GM12874 (cell line): ENCODE measurements around the gene EXTL1.

Experiments used
- CTCF ChIP-seq: IDR thresholded peaks from 2 replicates; pipeline ENCODE4 v1.5.1; 2011; ENCODE audit warnings: low read depth, mild to moderate bottlenecking, control low read depth, low read length, moderate library complexity; ENCODE audit not compliant: insufficient read depth

EXTL1 gene

GRCh38 chr1:26029054-26029863 is 7.7 kb downstream of the EXTL1 start:
- no peak for TF ChIP-seq CTCF

DNA sequence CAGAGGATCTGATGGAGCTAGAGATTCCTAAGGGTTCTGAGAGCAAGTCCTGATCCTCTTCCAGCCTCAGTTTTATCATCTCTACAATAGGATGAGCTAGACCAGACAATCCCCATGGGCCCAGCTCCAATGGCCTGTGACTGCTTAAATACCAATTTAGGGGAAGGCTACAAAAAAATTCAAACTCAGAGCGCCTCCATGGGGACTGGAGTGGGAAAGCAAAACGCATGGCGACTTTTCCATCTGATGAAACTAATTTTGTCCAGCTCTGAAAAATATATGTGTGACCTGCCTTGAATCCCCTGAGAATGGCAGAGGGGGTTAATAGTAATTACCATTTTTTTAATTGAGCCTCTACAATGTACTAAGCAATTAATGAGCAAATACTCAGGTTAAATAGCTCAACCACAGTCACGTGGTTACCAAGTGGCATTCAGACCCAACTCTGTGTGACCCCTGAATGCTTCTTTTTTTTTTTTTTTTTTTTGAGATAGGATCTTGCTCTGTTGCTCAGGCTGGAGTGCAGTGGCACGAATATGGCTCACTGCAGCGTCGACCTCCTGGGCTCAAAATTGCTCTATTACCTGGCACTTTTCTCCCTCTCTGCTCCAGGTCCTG is 8.4 kb downstream of the EXTL1 start:
- no peak for TF ChIP-seq CTCF

DNA sequence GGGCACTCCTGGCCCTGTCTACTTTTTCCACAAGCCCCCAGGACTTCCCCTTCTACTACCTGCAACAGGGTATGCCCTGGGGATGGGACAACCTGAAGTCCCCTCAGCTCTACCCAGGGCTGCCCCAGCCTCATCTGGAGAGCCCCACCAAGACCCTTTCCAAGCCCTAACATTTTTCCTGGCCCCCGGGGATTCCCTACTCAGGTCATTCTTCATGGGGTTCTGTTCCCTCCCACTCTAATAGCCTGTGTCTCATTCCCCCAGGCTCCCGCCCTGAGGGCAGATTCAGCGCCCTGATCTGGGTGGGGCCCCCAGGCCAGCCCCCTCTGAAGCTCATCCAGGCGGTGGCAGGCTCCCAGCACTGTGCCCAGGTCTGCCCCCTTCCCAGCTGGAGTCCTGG is 9.6 kb downstream of the EXTL1 start:
- no peak for TF ChIP-seq CTCF

GRCh38 chr1:26031611-26032220 is 10.1 kb downstream of the EXTL1 start:
- TF ChIP-seq CTCF = no peak

DNA sequence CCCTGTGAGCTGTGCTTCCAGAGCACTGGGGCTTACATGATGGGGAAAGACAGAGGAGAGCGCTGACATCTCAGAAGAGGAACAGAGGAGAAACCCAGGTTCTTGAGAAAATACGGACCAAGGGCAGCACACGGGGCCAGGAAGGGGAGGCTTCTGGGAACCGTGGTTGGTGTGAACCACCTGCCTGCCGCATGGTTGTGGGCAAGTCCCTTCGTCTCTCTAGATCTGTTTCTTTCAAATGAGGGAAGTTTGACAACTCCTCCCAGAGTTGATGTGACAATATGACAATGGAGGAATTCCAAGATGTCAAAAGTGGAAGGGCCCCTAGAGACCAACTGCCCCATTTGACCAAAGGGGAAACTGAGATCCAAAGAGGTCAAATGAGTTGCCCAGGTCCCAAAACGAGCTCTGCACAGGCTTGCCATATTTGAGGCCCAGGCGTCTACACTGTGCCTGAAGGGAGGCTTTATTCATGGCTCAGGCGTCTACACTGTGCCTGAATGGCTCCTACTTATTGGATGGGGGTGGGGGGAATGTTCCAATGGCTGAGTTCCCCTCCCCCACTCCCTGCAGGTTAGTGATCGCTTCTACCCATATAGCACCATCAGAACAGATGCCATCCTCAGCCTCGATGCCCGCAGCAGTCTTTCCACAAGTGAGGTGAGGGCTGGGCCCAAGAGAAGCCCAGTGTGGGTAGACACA is 11.2 kb downstream of the EXTL1 start:
- no peak for TF ChIP-seq CTCF

- no peak for TF ChIP-seq CTCF
Observed at GRCh38 chr1:26034504-26035202, 13.1 kb downstream of the EXTL1 start.
